Epithelial cell of prostate (primary cell): ENCODE data around the gene JAKMIP2.
A peak's percentile ranks its signal among the peaks of the same experiment; 100 is the strongest.
"Not testable (repeated sequence)": the region's sequence is repeated elsewhere in the genome, so short reads cannot be mapped to it uniquely, and the experiment has no call there.

Source experiments
- DNase-seq: peaks from one replicate; pipeline ENCODE4 v3.0.0-alpha.2; 2011; ENCODE audit warnings: low read depth, low spot score
- H3K27ac ChIP-seq: fragments of 450-650 bp; 2 replicates; pipeline ENCODE4 v1.5.1; 2017; ENCODE audit warnings: mild to moderate bottlenecking

JAKMIP2 gene

GRCh38 chr5:147669169-147669869 is 113.2 kb downstream of the JAKMIP2 start:
- no peak overlapping the region for H3K27ac ChIP-seq
- no peak for DNase-seq

DNA sequence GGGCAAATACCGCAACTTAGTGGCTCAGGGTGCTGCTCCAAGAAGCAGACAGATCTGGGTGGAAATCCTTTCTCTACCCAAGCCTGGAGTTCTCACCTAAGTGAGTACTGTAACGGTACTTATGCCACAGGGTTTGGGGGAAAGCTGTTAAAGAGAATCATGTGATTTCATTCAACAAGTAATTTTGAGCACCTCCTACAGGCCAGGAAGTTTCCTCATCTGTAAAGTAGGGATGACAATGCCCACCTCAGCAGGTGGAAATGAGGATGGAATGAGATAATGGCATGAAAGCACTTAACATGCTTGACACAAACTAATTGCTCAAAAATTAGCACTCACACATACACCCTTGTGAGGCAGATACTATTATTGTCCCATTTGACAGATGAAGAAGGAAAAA is 114.1 kb downstream of the JAKMIP2 start:
- no peak for DNase-seq
- H3K27ac ChIP-seq, result no peak overlapping the region

DNA sequence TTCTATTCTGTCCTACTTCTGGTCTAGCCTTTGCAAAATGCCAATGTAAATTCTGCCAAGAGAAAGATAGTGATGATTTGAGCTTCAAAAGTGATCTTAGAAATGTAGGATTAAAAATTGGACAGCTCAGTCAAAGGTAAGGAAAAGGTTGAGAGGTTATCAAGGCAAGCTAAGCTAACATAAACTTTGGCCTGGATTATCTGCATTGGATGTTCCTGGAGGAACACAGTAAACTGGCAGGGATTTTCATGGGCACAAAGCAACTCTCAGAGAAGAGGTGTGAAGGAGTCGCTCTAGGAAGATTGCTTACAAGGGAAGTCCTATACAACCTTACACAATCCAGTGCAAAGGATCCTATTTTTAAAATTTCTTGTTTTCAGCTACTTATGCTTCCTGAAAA is 115.2 kb downstream of the JAKMIP2 start:
- no peak for DNase-seq
- no peak overlapping the region for H3K27ac ChIP-seq

DNA sequence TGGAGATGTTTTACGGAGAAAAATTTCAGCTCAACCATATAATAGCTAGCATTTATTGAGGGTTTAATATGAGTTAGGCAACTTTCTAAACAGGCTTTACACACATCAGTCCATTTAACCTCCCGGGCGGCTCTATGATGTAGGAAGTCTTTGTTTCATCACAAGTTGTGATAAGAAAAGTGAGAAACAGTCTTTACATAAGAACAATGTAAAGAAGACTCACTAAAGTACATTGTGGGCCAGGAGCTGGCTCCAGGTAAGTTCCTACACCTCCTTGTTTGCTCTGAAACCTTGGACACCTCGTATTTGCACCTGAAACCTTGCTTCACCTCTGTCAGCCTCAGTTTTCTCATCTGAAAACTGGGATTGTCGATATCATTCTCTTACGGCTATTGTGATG is 116.1 kb downstream of the JAKMIP2 start:
- DNase-seq, result no peak

DNA sequence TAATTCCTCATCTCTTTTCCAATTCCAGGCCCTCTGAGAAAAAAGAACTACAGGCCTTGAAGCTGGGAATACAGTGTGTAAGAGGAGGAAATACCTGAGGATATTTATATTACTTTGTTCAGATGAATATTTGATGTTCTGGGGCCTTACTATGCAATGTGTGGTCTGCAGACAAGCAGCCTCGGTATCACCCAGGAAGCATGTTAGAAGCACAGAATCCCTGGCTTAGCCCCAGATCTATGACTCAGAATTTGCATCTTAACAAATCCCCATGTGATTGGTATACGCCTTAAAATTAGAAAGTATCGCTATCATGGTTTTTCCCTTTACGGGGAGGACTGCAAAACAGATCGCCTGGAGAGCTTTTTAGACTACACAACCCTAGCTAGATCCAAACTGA is 121.0 kb downstream of the JAKMIP2 start:
- no peak for DNase-seq
- no peak overlapping the region for H3K27ac ChIP-seq

More for the DNA sequence above, 116.1 kb downstream of the JAKMIP2 start:
- no peak overlapping the region for H3K27ac ChIP-seq

GRCh38 chr5:147659166-147659929 is 123.2 kb downstream of the JAKMIP2 start:
- H3K27ac ChIP-seq, result no peak overlapping the region
- DNase-seq, result no peak

- DNase-seq, result no peak
- H3K27ac ChIP-seq, result no peak overlapping the region
These were observed 124.1 kb downstream of the JAKMIP2 start for GRCh38 chr5:147658293-147658932.

- DNase-seq, result no peak
- H3K27ac ChIP-seq, result no peak overlapping the region
These were observed 133.9 kb downstream of the JAKMIP2 start for GRCh38 chr5:147648597-147648996.

DNA sequence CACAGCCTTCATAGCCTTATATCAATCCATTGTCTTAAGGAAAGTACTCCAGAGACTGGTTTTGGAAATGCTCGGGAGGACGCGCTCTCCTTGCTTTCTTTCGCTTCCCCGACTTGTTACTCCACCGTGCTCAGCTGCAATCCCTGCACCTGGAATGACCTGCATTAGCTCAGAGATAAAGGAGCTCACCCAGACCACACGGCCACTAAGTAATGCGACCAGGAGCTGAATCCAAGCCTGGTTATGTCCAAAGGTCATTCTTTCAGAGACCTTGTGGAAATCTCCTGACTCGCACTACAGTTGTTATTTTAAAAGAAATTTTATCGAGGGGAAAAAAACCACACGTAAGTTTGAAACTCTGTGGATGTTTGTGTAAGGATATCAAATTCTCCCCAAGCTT is 137.3 kb downstream of the JAKMIP2 start:
- DNase-seq, result no peak
- H3K27ac ChIP-seq, result no peak overlapping the region

- no peak overlapping the region for H3K27ac ChIP-seq
- no peak for DNase-seq
These were observed 138.1 kb downstream of the JAKMIP2 start for GRCh38 chr5:147644460-147644859.

DNA sequence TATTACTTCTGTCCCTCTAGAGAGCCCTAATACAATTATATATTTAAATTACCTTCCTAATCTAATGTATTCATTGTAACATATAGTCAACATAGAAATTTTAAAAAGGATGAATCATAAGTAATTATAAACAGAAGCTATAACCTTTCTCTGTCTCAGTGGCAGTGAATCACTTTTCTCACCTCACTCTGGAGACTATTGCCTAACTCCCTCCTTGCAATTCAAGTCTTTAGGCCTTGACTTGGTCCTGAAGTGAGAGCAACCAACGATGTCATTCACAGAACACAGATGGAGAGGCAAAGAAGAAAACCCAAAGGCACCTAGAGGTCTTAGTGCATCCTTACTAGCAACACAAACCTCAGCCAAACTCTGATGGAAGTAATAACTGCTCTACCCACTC is 139.4 kb downstream of the JAKMIP2 start:
- H3K27ac ChIP-seq, result peak overlapping the region; percentile 30
- DNase-seq, result peak; percentile 48

DNA sequence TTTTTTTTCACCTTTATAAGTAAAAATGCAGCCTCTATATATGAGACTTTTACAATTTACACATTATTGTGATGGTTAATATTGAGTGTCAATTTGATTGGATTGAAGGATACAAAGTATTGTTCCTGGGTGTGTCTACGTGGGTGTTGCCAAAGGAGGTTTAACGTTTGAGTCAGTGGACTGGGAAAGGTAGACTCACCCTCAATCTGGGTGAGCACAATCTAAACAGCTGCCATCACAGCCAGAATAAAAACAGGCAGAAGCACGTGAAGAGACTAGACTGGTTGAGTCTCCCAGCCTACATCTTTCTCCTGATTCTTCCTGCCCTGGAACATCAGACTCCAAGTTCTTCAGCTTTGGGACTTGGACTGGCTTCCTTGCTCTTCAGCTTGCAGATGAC is 139.9 kb downstream of the JAKMIP2 start:
- H3K27ac ChIP-seq, result peak overlapping the region; percentile 30
- DNase-seq, result peak; percentile 16

GRCh38 chr5:147639321-147639720 is 143.2 kb downstream of the JAKMIP2 start:
- no peak for DNase-seq
- no peak overlapping the region for H3K27ac ChIP-seq

GRCh38 chr5:147636729-147636984 is 145.9 kb downstream of the JAKMIP2 start:
- H3K27ac ChIP-seq, result no peak overlapping the region
- DNase-seq, result no peak

- H3K27ac ChIP-seq, result no peak overlapping the region
- no peak for DNase-seq
These were observed 146.4 kb downstream of the JAKMIP2 start for GRCh38 chr5:147635882-147636728.

- H3K27ac ChIP-seq, DNase-seq: not testable (repeated sequence)
These were observed 147.1 kb downstream of the JAKMIP2 start for GRCh38 chr5:147635439-147635838.

DNA sequence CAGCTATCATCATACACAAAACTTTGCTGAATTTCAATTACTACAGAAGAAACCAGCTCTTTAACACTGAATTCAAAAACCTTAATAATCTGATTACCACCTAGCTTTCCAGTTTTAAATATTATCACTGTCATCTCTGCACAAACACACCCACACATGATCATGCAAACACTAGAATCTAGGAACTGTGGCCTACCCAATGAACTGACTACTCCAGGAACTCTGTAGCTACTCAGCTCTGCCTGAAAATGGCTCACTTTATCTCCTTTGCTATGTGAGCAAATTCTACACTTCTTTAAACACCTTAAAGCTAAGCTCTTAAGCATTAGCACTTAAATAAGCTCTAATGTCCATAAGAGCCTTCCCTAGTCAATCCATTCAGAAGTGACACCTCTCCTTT is 149.4 kb downstream of the JAKMIP2 start:
- H3K27ac ChIP-seq, result no peak overlapping the region
- no peak for DNase-seq

DNA sequence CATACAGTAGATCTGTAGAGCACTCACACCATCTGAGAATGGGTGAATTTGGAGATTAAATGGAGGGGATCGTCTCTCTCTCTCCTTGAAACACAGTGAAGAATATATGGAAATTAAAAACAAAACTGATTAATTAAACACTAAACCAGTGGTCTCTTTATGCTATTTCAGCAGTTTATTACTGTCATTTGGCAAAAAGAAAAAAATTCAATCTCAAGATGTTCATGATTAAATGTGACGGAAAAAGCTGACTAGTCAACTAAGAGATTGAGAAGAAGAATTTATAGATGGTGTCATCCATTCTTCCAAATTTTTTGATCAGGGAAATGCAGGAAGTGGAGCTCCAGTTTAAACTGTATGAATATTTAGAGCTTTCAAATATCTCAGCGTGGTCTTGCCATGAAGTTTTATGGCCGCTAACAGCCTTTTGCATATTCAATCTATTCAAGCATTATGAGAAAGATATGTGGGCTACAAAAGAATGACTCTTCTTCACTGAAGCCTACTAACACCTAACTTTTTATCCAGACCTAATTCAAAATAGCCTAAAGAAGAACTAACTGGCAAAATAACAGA is 151.0 kb downstream of the JAKMIP2 start:
- no peak for DNase-seq
- H3K27ac ChIP-seq, result no peak overlapping the region

DNA sequence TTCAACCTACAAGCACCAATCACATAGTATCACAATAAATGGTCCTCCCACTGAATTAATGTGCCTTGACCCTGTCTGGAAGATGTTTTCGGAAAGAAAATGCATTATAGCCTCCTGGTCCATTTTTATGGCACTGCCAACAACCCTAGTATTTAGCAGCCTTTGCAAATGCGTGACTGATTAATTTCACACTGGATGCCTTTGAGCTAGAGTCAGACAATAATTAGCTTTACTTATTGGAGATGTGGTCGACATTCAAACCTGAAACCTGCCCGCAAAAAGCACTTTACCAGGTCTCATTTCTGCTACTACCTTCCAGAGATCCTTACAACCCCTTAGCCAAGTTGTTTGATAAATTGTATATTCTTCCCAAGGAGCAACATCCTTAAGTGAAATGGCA is 153.3 kb downstream of the JAKMIP2 start:
- DNase-seq, result no peak
- H3K27ac ChIP-seq, result no peak overlapping the region
